Measurements from ENCODE around the gene MYLK.
"Not testable (repeated sequence)": the region's sequence is repeated elsewhere in the genome, so short reads cannot be mapped to it uniquely, and the experiment has no call there.

- TF ChIP-seq POLR2A (IDR thresholded peaks at IDR 0.05; ENCODE audit: low read depth, low read length); CTCF (conservative IDR thresholded peaks at IDR 0.05; ENCODE audit: low read depth, low read length); RAD21 (IDR thresholded peaks at IDR 0.05; ENCODE audit: low read length); CHD1 (IDR thresholded peaks at IDR 0.05; ENCODE audit: low read depth, low read length); SMC3 (IDR thresholded peaks at IDR 0.05; ENCODE audit: low read depth, low read length); RFX5 (IDR thresholded peaks at IDR 0.05; ENCODE audit: low read depth, low read length); MXI1 (IDR thresholded peaks at IDR 0.05; ENCODE audit: borderline replicate concordance, low read depth, low read length); ELK1 (IDR thresholded peaks at IDR 0.05; ENCODE audit: borderline replicate concordance, low read depth, low read length); CEBPB (IDR thresholded peaks at IDR 0.05; ENCODE audit: low read depth, low read length); BHLHE40 (IDR thresholded peaks at IDR 0.05; ENCODE audit: low read depth, low read length); MAFK (IDR thresholded peaks at IDR 0.05; ENCODE audit: low read depth, low read length); NFE2L2 (IDR thresholded peaks at IDR 0.05; ENCODE audit: low read depth, low read length); USF2 (IDR thresholded peaks at IDR 0.05; ENCODE audit: low read depth, low read length); FOS (IDR thresholded peaks at IDR 0.05; ENCODE audit: low read depth, low read length): not testable (repeated sequence)
These were observed 180.5 kb downstream of the MYLK start for GRCh38 chr3:123703663-123704062.

All from IMR-90 (cell line).